Measurements from ENCODE around the gene VWA5A.

VWA5A gene

GRCh38 chr11:124077266-124077665 lies 38.0 kb upstream of the VWA5A start:
- no peaks in the 10 kb centered on the region for H3K27me3 ChIP-seq (ENCODE audit: control insufficient read depth, insufficient read depth, low read length)
- H3K9ac ChIP-seq (ENCODE audit: low read depth, low read length): no peak overlapping the region
- H3K4me1 ChIP-seq (ENCODE audit: control insufficient read depth, insufficient read depth, low read length): no peaks in the 10 kb centered on the region
- no peak overlapping the region for H3K27ac ChIP-seq (ENCODE audit: low read depth, low read length)
- H3K36me3 ChIP-seq (ENCODE audit: control insufficient read depth, insufficient read depth, low read length): no peaks in the 10 kb centered on the region
- no peaks in the 10 kb centered on the region for H3K9me3 ChIP-seq (ENCODE audit: control insufficient read depth, insufficient read depth, low read length)
- no peak overlapping the region for H3K4me3 ChIP-seq (ENCODE audit: low read depth, low read length)

- Histone ChIP-seq H3K4me1 (ENCODE audit: control insufficient read depth, insufficient read depth, low read length) (no peaks in the 10 kb centered on the region), H3K27me3 (ENCODE audit: control insufficient read depth, insufficient read depth, low read length) (no peaks in the 10 kb centered on the region), H3K9ac (ENCODE audit: low read depth, low read length) (no peak overlapping the region), H3K27ac (ENCODE audit: low read depth, low read length) (no peak overlapping the region), H3K4me3 (ENCODE audit: low read depth, low read length) (no peak overlapping the region), H3K9me3 (ENCODE audit: control insufficient read depth, insufficient read depth, low read length) (no peaks in the 10 kb centered on the region), H3K36me3 (ENCODE audit: control insufficient read depth, insufficient read depth, low read length) (no peaks in the 10 kb centered on the region)
Observed at GRCh38 chr11:124078591-124078990, 36.7 kb upstream of the VWA5A start.

- Histone ChIP-seq H3K9me3 (ENCODE audit: control insufficient read depth, insufficient read depth, low read length) (no peaks in the 10 kb centered on the region), H3K9ac (ENCODE audit: low read depth, low read length) (no peak overlapping the region), H3K27me3 (ENCODE audit: control insufficient read depth, insufficient read depth, low read length) (no peaks in the 10 kb centered on the region), H3K36me3 (ENCODE audit: control insufficient read depth, insufficient read depth, low read length) (no peaks in the 10 kb centered on the region), H3K4me3 (ENCODE audit: low read depth, low read length) (no peak overlapping the region), H3K4me1 (ENCODE audit: control insufficient read depth, insufficient read depth, low read length) (no peaks in the 10 kb centered on the region), H3K27ac (ENCODE audit: low read depth, low read length) (no peak overlapping the region)
Observed at GRCh38 chr11:124079631-124080326, 35.5 kb upstream of the VWA5A start.

- H3K27ac ChIP-seq (ENCODE audit: low read depth, low read length): no peak overlapping the region
- no peak overlapping the region for H3K9ac ChIP-seq (ENCODE audit: low read depth, low read length)
- no peaks in the 10 kb centered on the region for H3K9me3 ChIP-seq (ENCODE audit: control insufficient read depth, insufficient read depth, low read length)
- no peaks in the 10 kb centered on the region for H3K4me1 ChIP-seq (ENCODE audit: control insufficient read depth, insufficient read depth, low read length)
- no peaks in the 10 kb centered on the region for H3K27me3 ChIP-seq (ENCODE audit: control insufficient read depth, insufficient read depth, low read length)
- H3K36me3 ChIP-seq (ENCODE audit: control insufficient read depth, insufficient read depth, low read length): no peaks in the 10 kb centered on the region
- no peak overlapping the region for H3K4me3 ChIP-seq (ENCODE audit: low read depth, low read length)
Observed at GRCh38 chr11:124080327-124081001, 34.8 kb upstream of the VWA5A start.

GRCh38 chr11:124081483-124081882 lies 33.8 kb upstream of the VWA5A start:
- no peaks in the 10 kb centered on the region for H3K9me3 ChIP-seq (ENCODE audit: control insufficient read depth, insufficient read depth, low read length)
- H3K27ac ChIP-seq (ENCODE audit: low read depth, low read length): no peak overlapping the region
- H3K36me3 ChIP-seq (ENCODE audit: control insufficient read depth, insufficient read depth, low read length): no peaks in the 10 kb centered on the region
- H3K4me1 ChIP-seq (ENCODE audit: control insufficient read depth, insufficient read depth, low read length): no peaks in the 10 kb centered on the region
- no peak overlapping the region for H3K4me3 ChIP-seq (ENCODE audit: low read depth, low read length)
- H3K9ac ChIP-seq (ENCODE audit: low read depth, low read length): no peak overlapping the region
- no peaks in the 10 kb centered on the region for H3K27me3 ChIP-seq (ENCODE audit: control insufficient read depth, insufficient read depth, low read length)

- H3K9ac ChIP-seq (ENCODE audit: low read depth, low read length): no peak overlapping the region
- H3K27me3 ChIP-seq (ENCODE audit: control insufficient read depth, insufficient read depth, low read length): no peaks in the 10 kb centered on the region
- no peak overlapping the region for H3K27ac ChIP-seq (ENCODE audit: low read depth, low read length)
- no peaks in the 10 kb centered on the region for H3K36me3 ChIP-seq (ENCODE audit: control insufficient read depth, insufficient read depth, low read length)
- H3K4me1 ChIP-seq (ENCODE audit: control insufficient read depth, insufficient read depth, low read length): no peaks in the 10 kb centered on the region
- no peak overlapping the region for H3K4me3 ChIP-seq (ENCODE audit: low read depth, low read length)
- H3K9me3 ChIP-seq (ENCODE audit: control insufficient read depth, insufficient read depth, low read length): no peaks in the 10 kb centered on the region
Observed at GRCh38 chr11:124082371-124082770, 32.9 kb upstream of the VWA5A start.

GRCh38 chr11:124085583-124085982 lies 29.7 kb upstream of the VWA5A start:
- Histone ChIP-seq H3K27ac (ENCODE audit: low read depth, low read length) (no peak overlapping the region), H3K36me3 (ENCODE audit: control insufficient read depth, insufficient read depth, low read length) (no peaks in the 10 kb centered on the region), H3K27me3 (ENCODE audit: control insufficient read depth, insufficient read depth, low read length) (no peaks in the 10 kb centered on the region), H3K9me3 (ENCODE audit: control insufficient read depth, insufficient read depth, low read length) (no peaks in the 10 kb centered on the region), H3K9ac (ENCODE audit: low read depth, low read length) (no peak overlapping the region), H3K4me1 (ENCODE audit: control insufficient read depth, insufficient read depth, low read length) (no peaks in the 10 kb centered on the region), H3K4me3 (ENCODE audit: low read depth, low read length) (no peak overlapping the region)

- Histone ChIP-seq H3K36me3 (ENCODE audit: control insufficient read depth, insufficient read depth, low read length) (no peaks in the 10 kb centered on the region), H3K4me3 (ENCODE audit: low read depth, low read length) (no peak overlapping the region), H3K27me3 (ENCODE audit: control insufficient read depth, insufficient read depth, low read length) (no peaks in the 10 kb centered on the region), H3K9ac (ENCODE audit: low read depth, low read length) (no peak overlapping the region), H3K4me1 (ENCODE audit: control insufficient read depth, insufficient read depth, low read length) (no peaks in the 10 kb centered on the region), H3K27ac (ENCODE audit: low read depth, low read length) (no peak overlapping the region), H3K9me3 (ENCODE audit: control insufficient read depth, insufficient read depth, low read length) (no peaks in the 10 kb centered on the region)
Observed at GRCh38 chr11:124085997-124086846, 29.0 kb upstream of the VWA5A start.

- Histone ChIP-seq H3K9me3 (ENCODE audit: control insufficient read depth, insufficient read depth, low read length) (no peaks in the 10 kb centered on the region), H3K27me3 (ENCODE audit: control insufficient read depth, insufficient read depth, low read length) (no peaks in the 10 kb centered on the region), H3K4me3 (ENCODE audit: low read depth, low read length) (no peak overlapping the region)
Observed at GRCh38 chr11:124090996-124091395, 24.3 kb upstream of the VWA5A start.

GRCh38 chr11:124093330-124093729 lies 21.9 kb upstream of the VWA5A start:
- Histone ChIP-seq H3K9ac (ENCODE audit: low read depth, low read length) (no peak overlapping the region), H3K4me1 (ENCODE audit: control insufficient read depth, insufficient read depth, low read length) (no peaks in the 10 kb centered on the region), H3K9me3 (ENCODE audit: control insufficient read depth, insufficient read depth, low read length) (no peaks in the 10 kb centered on the region), H3K36me3 (ENCODE audit: control insufficient read depth, insufficient read depth, low read length) (no peaks in the 10 kb centered on the region), H3K4me3 (ENCODE audit: low read depth, low read length) (no peak overlapping the region), H3K27me3 (ENCODE audit: control insufficient read depth, insufficient read depth, low read length) (no peaks in the 10 kb centered on the region), H3K27ac (ENCODE audit: low read depth, low read length) (no peak overlapping the region)

More at GRCh38 chr11:124090996-124091395, 24.3 kb upstream of the VWA5A start:
- Histone ChIP-seq H3K4me1 (ENCODE audit: control insufficient read depth, insufficient read depth, low read length) (no peaks in the 10 kb centered on the region), H3K27ac (ENCODE audit: low read depth, low read length) (no peak overlapping the region), H3K36me3 (ENCODE audit: control insufficient read depth, insufficient read depth, low read length) (no peaks in the 10 kb centered on the region), H3K9ac (ENCODE audit: low read depth, low read length) (no peak overlapping the region)

- no peak overlapping the region for H3K9ac ChIP-seq (ENCODE audit: low read depth, low read length)
- H3K36me3 ChIP-seq (ENCODE audit: control insufficient read depth, insufficient read depth, low read length): no peaks in the 10 kb centered on the region
- no peak overlapping the region for H3K27ac ChIP-seq (ENCODE audit: low read depth, low read length)
- no peaks in the 10 kb centered on the region for H3K9me3 ChIP-seq (ENCODE audit: control insufficient read depth, insufficient read depth, low read length)
- H3K4me3 ChIP-seq (ENCODE audit: low read depth, low read length): no peak overlapping the region
- no peaks in the 10 kb centered on the region for H3K27me3 ChIP-seq (ENCODE audit: control insufficient read depth, insufficient read depth, low read length)
- H3K4me1 ChIP-seq (ENCODE audit: control insufficient read depth, insufficient read depth, low read length): no peaks in the 10 kb centered on the region
Observed at GRCh38 chr11:124094731-124095130, 20.5 kb upstream of the VWA5A start.
